ENCODE results near the gene RARRES2. TPM values are rescaled to one million over a fixed set of nuclear protein-coding genes. Genes with fewer than 3 reads are reported as not detected.

The RARRES2 gene
- total RNA-seq, 1 donor from 2014 or later, result 144 TPM

- ATAC-seq (no peak), DNase-seq (no peak)
- Histone ChIP-seq H3K27ac (no peak overlapping the region), H3K9me3 (no peaks in the 10 kb centered on the region), H3K4me1 (peaks cover 16% of the 10 kb centered on the region), H3K36me3 (peaks cover 6% of the 10 kb centered on the region), H3K27me3 (ENCODE audit: low read depth) (peaks cover 26% of the 10 kb centered on the region), H3K4me3 (no peak overlapping the region)
- TF ChIP-seq CTCF (IDR thresholded peaks at IDR 0.05), result no peak
- intact Hi-C loops (cut with DNase I), result no loop called here
These were observed 1.8 kb upstream of the RARRES2 start for GRCh38 chr7:150343225-150343624.

DNA sequence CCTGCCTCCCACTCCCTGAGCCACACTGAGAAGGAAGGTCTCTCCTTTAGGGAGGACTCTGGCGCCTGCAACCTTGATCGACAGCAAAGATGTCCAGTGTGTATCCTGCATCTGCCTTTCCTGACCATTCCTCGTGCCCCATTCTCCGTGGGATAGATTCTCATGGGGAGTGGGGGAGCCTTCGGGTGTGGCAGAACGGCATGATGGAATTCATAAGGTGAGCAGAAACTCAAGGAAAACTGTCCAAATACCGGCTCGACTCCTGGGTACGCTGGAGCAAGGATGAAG is 636 bp upstream of the RARRES2 start:
- Histone ChIP-seq H3K9me3 (no peaks in the 10 kb centered on the region), H3K27me3 (ENCODE audit: low read depth) (peaks cover 26% of the 10 kb centered on the region), H3K4me1 (peaks cover 16% of the 10 kb centered on the region), H3K36me3 (peaks cover 8% of the 10 kb centered on the region), H3K4me3 (peak overlapping the region; percentile 62), H3K27ac (peak overlapping the region; percentile 2)
- intact Hi-C loops (cut with DNase I), result no loop called here
- no peak for TF ChIP-seq CTCF (IDR thresholded peaks at IDR 0.05)
- ATAC-seq (no peak), DNase-seq (no peak)

- no peak for DNase-seq
These were observed 560 bp downstream of the RARRES2 start for GRCh38 chr7:150340875-150341262.

GRCh38 chr7:150340024-150340749 is 1.2 kb downstream of the RARRES2 start:
- Histone ChIP-seq H3K4me3 (peak overlapping the region; percentile 62), H3K27me3 (ENCODE audit: low read depth) (peaks cover 26% of the 10 kb centered on the region), H3K27ac (peak overlapping the region; percentile 78), H3K4me1 (peaks cover 30% of the 10 kb centered on the region), H3K9me3 (no peaks in the 10 kb centered on the region), H3K36me3 (peaks cover 15% of the 10 kb centered on the region)
- ATAC-seq (peak; percentile 66 to 69), DNase-seq (peak; percentile 66)
- no peak for TF ChIP-seq CTCF (IDR thresholded peaks at IDR 0.05)
- intact Hi-C loops (cut with DNase I), result no loop called here

More at GRCh38 chr7:150340875-150341262, 560 bp downstream of the RARRES2 start:
- peak overlapping the region; percentile 78 for H3K27ac ChIP-seq
- no peak for TF ChIP-seq CTCF (IDR thresholded peaks at IDR 0.05)
- peaks cover 26% of the 10 kb centered on the region for H3K4me1 ChIP-seq
- intact Hi-C loops (cut with DNase I), result no loop called here
- peak; percentile 1 to 9 for ATAC-seq
- H3K36me3 ChIP-seq, result peaks cover 15% of the 10 kb centered on the region
- H3K4me3 ChIP-seq, result peak overlapping the region; percentile 62
- peaks cover 26% of the 10 kb centered on the region for H3K27me3 ChIP-seq (ENCODE audit: low read depth)
- H3K9me3 ChIP-seq, result no peaks in the 10 kb centered on the region

- ATAC-seq (no peak), DNase-seq (no peak)
- Histone ChIP-seq H3K27ac (no peak overlapping the region), H3K36me3 (peaks cover 15% of the 10 kb centered on the region), H3K4me3 (peak overlapping the region; percentile 62), H3K4me1 (peaks cover 30% of the 10 kb centered on the region), H3K27me3 (ENCODE audit: low read depth) (peaks cover 26% of the 10 kb centered on the region), H3K9me3 (no peaks in the 10 kb centered on the region)
- TF ChIP-seq CTCF (IDR thresholded peaks at IDR 0.05), result no peak
- intact Hi-C loops (cut with DNase I), result no loop called here
These were observed 2.0 kb downstream of the RARRES2 start for GRCh38 chr7:150339409-150339809.

Measured in lower lobe of right lung (tissue), 2 donors.